Hepatocyte (in vitro differentiated cells): Measurements from ENCODE around the gene ITIH1.

Source experiments
- CTCF ChIP-seq: fragments of 200-600 bp; sonication (generic); IDR thresholded peaks from 2 replicates; pipeline ENCODE4 v1.5.1; 2016; ENCODE audit warnings: antibody characterized with exemption, mild to moderate bottlenecking; ENCODE audit not compliant: poor library complexity
- EZH2 ChIP-seq: fragments of 200-600 bp; sonication (generic); IDR thresholded peaks from 2 replicates; pipeline ENCODE4 v1.6.1; 2016; ENCODE audit warnings: antibody characterized with exemption, mild to moderate bottlenecking, borderline replicate concordance
- EZH2phosphoT487 ChIP-seq: fragments of 200-600 bp; sonication (generic); IDR thresholded peaks from one replicate; pipeline ENCODE4 v1.6.1; 2018; ENCODE audit warnings: antibody characterized with exemption, mild to moderate bottlenecking, low read depth, moderate library complexity; ENCODE audit not compliant: unreplicated experiment, severe bottlenecking

GRCh38 chr3:52777959-52778805, 783 bp downstream of the ITIH1 start:
- TF ChIP-seq CTCF, result no peak
- no peak for TF ChIP-seq EZH2
- no peak for TF ChIP-seq EZH2phosphoT487
